ENCODE results near the gene UTS2B.

Gene UTS2B

GRCh38 chr3:191328962-191329653 lies 1.2 kb downstream of the UTS2B start, which contains the start of gene CCDC50:
Gene CCDC50, plus strand, starts transcription at chr3:191329394. Its CDS starts 281 bp downstream, at chr3:191329675.
- in situ Hi-C loops (cut with MboI; ENCODE audit: low pct_unique_long_range_greater_than_20kb, low sequenced_read_pairs), result no loop called here
- DNase-seq, result peak; percentile 73

GRCh38 chr3:191328383-191328961 lies 1.9 kb downstream of the UTS2B start:
- in situ Hi-C loops (cut with MboI; ENCODE audit: low pct_unique_long_range_greater_than_20kb, low sequenced_read_pairs), result no loop called here
- no peak for DNase-seq

- in situ Hi-C loops (cut with MboI; ENCODE audit: low pct_unique_long_range_greater_than_20kb, low sequenced_read_pairs), result no loop called here
- DNase-seq, result no peak
Observed at GRCh38 chr3:191327526-191327925, 2.8 kb downstream of the UTS2B start.

- in situ Hi-C loops (cut with MboI; ENCODE audit: low pct_unique_long_range_greater_than_20kb, low sequenced_read_pairs), result no loop called here
- no peak for DNase-seq
Observed at GRCh38 chr3:191324936-191325335, 5.4 kb downstream of the UTS2B start.

GRCh38 chr3:191321019-191321767 lies 9.1 kb downstream of the UTS2B start:
- in situ Hi-C loops (cut with MboI; ENCODE audit: low pct_unique_long_range_greater_than_20kb, low sequenced_read_pairs), result no loop called here
- DNase-seq, result no peak

GRCh38 chr3:191320316-191320715 lies 10.0 kb downstream of the UTS2B start:
- in situ Hi-C loops (cut with MboI; ENCODE audit: low pct_unique_long_range_greater_than_20kb, low sequenced_read_pairs), result no loop called here
- DNase-seq, result no peak

- in situ Hi-C loops (cut with MboI; ENCODE audit: low pct_unique_long_range_greater_than_20kb, low sequenced_read_pairs), result no loop called here
- DNase-seq, result no peak
Observed at GRCh38 chr3:191316876-191317603, 13.3 kb downstream of the UTS2B start.

GRCh38 chr3:191314109-191314728 lies 16.1 kb downstream of the UTS2B start:
- DNase-seq, result no peak
- in situ Hi-C loops (cut with MboI; ENCODE audit: low pct_unique_long_range_greater_than_20kb, low sequenced_read_pairs), result no loop called here

GRCh38 chr3:191313296-191313695 lies 17.0 kb downstream of the UTS2B start:
- no peak for DNase-seq
- in situ Hi-C loops (cut with MboI; ENCODE audit: low pct_unique_long_range_greater_than_20kb, low sequenced_read_pairs), result no loop called here

GRCh38 chr3:191307341-191307740 lies 23.0 kb downstream of the UTS2B start:
- DNase-seq, result no peak
- in situ Hi-C loops (cut with MboI; ENCODE audit: low pct_unique_long_range_greater_than_20kb, low sequenced_read_pairs), result no loop called here

GRCh38 chr3:191306428-191306827 lies 23.9 kb downstream of the UTS2B start:
- DNase-seq, result no peak
- in situ Hi-C loops (cut with MboI; ENCODE audit: low pct_unique_long_range_greater_than_20kb, low sequenced_read_pairs), result no loop called here

- in situ Hi-C loops (cut with MboI; ENCODE audit: low pct_unique_long_range_greater_than_20kb, low sequenced_read_pairs), result no loop called here
- DNase-seq, result no peak
Observed at GRCh38 chr3:191303596-191303995, 26.7 kb downstream of the UTS2B start.

GRCh38 chr3:191302451-191302850 lies 27.9 kb downstream of the UTS2B start:
- no peak for DNase-seq
- in situ Hi-C loops (cut with MboI; ENCODE audit: low pct_unique_long_range_greater_than_20kb, low sequenced_read_pairs), result no loop called here

GRCh38 chr3:191301782-191302411 lies 28.4 kb downstream of the UTS2B start:
- DNase-seq, result no peak
- in situ Hi-C loops (cut with MboI; ENCODE audit: low pct_unique_long_range_greater_than_20kb, low sequenced_read_pairs), result no loop called here

- in situ Hi-C loops (cut with MboI; ENCODE audit: low pct_unique_long_range_greater_than_20kb, low sequenced_read_pairs), result no loop called here
- DNase-seq, result no peak
Observed at GRCh38 chr3:191301017-191301416, 29.3 kb downstream of the UTS2B start.

- in situ Hi-C loops (cut with MboI; ENCODE audit: low pct_unique_long_range_greater_than_20kb, low sequenced_read_pairs), result no loop called here
- no peak for DNase-seq
Observed at GRCh38 chr3:191300422-191300821, 29.9 kb downstream of the UTS2B start.

GRCh38 chr3:191298846-191299245 lies 31.5 kb downstream of the UTS2B start:
- in situ Hi-C loops (cut with MboI; ENCODE audit: low pct_unique_long_range_greater_than_20kb, low sequenced_read_pairs), result no loop called here
- no peak for DNase-seq

GRCh38 chr3:191296041-191296541 lies 34.2 kb downstream of the UTS2B start:
- DNase-seq, result peak; percentile 28
- in situ Hi-C loops (cut with MboI; ENCODE audit: low pct_unique_long_range_greater_than_20kb, low sequenced_read_pairs), result no loop called here

GRCh38 chr3:191294291-191294690 lies 36.0 kb downstream of the UTS2B start:
- in situ Hi-C loops (cut with MboI; ENCODE audit: low pct_unique_long_range_greater_than_20kb, low sequenced_read_pairs), result no loop called here
- no peak for DNase-seq

Data from KBM-7 (cell line).